ENCODE measurements around the gene MAML2.
"Not testable (repeated sequence)": the region's sequence is repeated elsewhere in the genome, so short reads cannot be mapped to it uniquely, and the experiment has no call there.

The MAML2 gene

GRCh38 chr11:96204366-96204659 lies 138.7 kb downstream of the MAML2 start:
- DNase-seq = no peak

DNA sequence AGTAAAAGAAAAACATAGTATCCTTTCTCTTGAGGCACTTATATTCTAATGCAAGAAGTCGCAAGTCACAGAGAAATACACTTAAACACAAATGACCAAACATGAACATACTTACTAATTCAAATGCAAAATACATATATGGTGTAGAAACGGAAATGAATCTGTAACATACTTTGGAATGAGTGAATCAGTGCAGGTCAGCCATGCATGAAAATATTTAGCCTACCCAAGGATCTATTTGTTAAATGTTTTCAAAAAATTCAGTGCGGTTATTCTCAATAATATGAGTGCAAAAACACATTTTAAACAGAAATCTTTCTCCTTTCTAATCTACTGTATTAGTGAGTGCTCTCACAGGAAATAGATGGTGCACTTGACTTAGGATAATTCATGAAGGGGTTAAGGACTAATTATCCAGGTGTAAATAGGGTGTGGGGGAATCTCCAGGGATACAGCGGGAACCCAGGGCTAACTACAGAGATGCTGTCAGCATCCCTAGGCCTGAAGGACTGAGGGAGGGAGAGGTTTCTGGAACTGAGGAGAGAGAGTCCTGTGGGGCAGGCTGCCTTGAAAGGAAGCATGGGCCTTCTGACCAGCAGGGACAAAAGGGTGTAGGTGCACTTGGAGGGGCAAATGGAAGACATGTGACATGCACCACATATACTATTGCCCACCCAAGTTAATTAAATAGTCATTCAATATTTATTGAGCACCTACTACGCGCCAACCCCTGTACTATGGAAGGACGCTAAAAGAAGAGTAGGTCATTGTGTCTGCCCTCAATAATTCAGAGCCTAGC lies 139.2 kb downstream of the MAML2 start:
- no peak for DNase-seq

DNA sequence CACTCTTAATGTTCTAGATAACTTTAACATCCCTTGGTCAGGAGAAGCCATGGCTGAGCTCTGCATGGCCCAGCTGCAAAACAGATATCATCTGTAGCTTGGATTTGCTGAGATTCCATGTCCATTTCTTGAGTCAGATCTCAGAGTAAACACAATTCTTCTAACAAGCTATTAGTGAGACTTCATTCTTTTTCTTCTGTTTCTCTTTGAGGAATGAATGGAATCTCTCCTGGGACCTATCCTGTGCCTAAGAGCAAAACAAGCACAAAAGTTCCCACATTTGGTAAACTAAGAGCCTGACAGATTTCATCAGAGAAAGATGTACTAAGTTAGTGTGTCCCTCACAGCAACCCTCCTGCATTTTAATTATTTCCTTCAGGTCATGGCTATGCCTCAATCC lies 142.8 kb downstream of the MAML2 start:
- no peak for DNase-seq

DNA sequence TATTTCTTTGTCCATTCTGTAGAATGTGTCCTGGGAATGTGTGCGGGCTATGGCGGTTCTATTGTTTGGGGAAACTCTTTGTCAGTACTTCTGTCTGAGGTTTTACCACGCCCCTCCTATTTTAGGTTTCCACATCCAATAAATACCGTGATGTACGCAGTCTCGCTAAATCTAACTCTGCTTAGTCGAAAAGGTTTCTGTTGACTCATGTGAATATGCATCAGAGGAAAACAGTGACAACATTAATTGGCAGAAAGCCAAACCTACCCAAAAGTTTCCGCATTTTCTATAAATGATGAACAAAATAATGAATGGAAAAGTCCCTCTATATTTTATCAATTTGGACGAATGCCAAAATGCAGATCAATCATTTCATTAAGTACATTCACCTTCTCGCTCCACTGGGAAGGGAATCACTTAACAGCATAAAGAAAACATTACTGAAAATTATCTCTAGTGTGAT lies 143.4 kb downstream of the MAML2 start:
- no peak for DNase-seq

DNA sequence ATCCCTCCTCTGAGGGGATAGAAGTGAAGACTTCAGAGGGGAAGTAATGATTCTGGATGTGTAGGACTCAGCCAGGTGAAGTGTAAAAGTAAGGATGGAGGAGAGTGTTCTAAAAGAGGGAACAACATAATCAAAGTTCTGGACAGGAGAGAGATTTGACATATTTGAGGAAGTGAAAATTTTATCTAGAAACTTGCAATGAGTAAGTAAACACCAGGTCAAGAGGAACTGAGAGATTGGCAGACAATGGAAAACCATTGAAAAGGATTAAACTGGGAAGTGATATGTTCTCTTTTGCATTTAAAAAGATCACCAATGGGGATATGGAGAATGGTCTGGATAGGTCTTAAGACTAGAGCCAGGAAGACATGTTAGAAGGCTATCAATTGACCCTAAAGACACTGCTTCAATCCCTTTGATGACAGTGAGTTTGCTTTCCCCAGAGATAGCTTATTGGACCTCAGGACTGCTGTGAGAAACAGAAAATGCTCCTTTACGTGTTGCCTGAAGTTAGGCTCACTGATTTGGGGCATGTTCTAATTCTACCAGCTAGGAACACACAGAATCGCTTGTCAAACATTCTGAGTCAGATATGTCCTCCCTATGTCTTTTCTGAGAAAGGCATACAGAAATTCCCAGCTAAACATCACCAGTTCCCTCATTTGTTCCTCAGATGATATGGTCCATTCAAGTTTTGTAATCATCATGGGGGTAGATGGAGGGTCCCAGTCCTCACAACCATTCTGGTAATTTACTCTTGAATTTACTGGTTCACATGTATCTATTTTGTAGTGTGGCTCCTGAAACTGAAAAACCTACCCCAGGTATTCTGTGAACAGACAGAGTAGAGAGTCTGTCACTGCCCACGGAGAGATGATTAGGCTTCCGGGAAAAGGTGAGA lies 144.9 kb downstream of the MAML2 start:
- DNase-seq = no peak

DNA sequence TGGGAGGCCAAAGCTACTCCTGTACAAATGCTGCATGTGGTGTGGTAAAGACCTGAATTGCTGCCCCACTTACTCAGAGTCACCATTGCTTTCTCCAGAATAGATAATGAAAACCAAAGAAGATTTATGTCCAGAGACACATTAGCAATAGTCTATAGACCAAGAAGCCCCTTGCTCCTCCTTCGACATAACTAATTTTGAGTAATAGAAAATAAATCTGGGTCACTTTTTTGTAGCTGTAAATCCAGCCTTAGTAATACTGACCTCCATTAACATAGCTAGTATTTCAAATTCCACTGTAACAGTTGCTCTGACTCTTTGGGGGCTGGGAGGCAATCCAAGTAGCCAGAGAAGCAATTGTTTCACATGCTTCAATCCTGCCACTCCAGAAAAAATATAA lies 145.9 kb downstream of the MAML2 start:
- DNase-seq = no peak

DNA sequence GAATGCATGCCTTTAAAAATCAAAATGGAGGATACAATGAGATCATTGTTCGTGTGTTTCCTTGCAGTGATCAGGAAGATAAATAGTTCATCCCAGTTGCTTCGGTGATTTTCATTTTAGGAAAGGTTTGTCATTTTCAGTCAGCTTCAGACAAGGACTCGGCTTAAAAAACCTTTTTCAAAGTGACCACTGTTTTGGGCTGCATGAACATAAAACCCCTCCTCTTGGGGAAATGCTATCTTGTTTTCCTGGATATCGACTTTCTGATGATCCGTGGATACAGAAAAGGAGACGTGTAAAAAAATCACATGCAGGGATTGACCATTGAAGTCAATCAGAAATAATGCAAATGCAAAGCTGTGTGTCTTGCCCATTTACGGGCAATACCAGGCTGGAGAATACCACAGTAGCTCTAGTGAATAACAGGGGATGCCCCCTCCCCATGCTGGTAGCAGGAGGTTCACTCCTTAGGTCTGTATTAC lies 146.8 kb downstream of the MAML2 start:
- DNase-seq = no peak

DNA sequence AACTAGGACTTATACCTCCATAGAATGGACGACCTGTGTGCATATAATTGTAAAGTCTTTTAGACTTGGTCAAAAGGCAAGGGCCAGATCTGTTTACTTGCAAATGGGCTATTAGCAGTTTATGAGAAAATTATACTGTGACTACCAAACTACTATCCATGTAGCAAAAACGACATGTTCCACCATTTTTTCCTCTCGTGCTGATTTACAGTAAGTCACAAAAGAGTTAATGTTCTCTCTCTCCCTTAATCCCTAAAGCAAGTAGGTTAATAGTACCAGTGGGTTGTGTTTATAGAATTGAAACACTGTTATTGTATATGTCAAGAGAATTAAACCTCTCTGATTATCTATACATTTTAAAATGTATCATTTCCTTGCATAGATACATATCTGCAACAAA lies 147.3 kb downstream of the MAML2 start:
- DNase-seq = no peak

GRCh38 chr11:96194581-96195374 lies 148.2 kb downstream of the MAML2 start:
- no peak for DNase-seq

DNA sequence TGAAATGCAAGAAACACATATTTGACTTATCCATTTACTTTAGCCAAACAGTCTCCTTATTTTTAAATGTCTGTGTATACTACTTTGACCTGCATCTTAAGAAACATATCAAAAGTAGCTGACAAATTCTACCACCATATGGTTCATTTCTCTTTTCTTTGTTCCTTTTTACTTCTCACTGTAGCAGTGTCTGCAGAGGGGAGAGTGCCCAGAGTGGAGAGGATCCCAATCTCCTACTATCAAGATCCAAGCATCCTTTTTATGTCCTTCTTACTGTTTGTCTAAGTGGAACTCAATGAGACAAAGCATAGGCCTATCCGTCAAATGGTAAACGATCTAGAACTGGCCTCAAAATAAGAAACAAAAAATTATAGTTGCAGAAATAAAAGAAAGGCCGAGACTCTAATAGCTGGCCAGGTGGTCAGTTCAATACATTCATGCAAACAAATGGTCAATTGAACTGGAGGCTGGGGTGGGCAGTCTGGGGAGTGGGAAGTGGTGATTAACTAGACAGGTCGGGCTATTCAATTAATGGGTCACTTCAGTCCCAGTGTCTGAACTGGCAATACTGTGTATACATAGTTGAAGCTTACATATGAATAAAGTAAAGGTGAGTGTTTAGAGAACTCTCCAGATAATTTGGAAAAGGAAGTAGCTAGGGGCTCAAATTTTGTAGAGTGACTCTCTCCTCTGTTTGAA lies 149.1 kb downstream of the MAML2 start:
- DNase-seq = no peak

- DNase-seq = no peak
Measured at GRCh38 chr11:96191752-96192151, 151.2 kb downstream of the MAML2 start.

DNA sequence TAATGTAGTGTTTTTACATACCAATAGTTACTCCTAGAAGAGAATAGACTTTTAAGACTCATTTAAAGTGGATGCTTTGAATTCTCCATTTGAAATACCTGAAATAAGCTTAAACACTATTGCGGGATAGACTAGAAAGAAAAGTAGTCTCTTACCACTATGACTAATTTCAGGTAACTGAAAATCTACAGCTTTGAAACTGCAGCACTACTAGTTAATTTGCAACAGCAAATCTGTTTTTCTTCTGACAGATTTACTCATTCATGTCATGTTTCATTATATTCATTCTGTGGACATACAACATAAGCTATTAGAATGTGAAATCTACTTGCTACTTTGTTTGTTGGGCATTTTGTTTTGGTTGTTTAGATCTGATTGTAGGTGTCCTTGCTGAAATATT lies 153.6 kb downstream of the MAML2 start:
- DNase-seq = no peak

GRCh38 chr11:96188243-96189006 lies 154.6 kb downstream of the MAML2 start:
- no peak for DNase-seq

DNA sequence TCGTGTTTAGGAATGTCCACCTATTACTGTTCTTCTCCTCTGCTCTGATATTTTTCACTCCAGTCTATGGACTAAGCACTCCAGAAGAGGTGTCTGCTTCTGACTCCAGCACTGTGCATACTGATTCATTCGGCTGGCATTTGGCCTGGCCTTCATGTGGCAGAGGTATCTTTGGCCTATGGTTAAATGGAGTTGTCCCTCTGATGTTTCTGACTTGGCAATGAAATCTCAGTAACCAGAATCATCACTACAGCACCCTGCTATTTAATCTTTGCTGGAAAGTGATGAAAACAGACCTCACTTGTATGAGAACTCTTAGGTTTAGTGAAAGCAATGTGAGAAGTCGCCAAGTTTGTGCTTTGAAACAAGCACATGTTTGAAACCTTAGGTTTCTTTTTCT lies 155.2 kb downstream of the MAML2 start:
- DNase-seq = peak; percentile 62

DNA sequence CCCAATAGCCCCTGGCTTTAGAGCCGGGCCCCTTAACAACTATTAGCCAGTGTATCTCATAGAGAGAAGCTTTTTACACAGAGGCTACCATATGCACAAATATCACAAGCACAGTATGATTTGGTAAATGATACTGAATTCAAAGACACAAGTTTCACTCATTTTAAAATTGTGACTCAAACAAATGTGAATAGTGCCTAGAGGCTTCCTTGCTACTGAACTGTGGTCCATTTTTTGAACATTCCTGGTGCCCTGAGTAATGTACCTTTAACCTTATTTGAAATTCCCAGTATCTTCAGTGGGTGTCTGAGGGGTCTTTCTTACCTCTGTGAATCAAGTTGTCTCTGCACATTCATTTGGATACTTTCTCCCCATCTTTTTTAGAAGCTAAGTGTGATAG lies 156.2 kb downstream of the MAML2 start:
- DNase-seq = no peak

DNA sequence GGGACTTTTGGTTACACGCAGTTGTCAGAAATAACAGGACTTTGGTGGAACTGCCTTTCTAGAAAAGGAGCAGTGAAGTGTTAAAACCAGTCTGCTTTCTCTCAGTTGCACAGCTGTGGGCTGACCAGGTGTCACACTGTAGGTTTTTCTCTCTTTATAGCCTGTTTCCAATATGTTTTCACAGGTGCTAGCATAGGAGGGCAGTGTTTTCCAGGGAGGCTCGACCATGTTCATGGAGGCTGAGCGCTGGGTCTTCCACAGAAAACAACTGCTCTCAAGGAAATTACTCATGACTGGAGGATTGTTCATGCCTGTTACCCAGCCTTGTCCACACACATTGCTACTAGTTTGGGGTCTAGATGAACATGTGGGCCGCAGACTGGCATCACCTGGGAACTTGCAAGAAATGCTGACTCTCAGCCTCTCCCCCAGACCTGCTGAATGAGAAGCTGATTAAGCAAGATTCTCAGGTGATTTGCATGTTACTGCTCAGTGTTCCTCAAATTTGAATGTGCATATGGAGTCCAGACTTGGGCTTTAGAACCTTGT lies 157.7 kb downstream of the MAML2 start:
- DNase-seq = no peak

DNA sequence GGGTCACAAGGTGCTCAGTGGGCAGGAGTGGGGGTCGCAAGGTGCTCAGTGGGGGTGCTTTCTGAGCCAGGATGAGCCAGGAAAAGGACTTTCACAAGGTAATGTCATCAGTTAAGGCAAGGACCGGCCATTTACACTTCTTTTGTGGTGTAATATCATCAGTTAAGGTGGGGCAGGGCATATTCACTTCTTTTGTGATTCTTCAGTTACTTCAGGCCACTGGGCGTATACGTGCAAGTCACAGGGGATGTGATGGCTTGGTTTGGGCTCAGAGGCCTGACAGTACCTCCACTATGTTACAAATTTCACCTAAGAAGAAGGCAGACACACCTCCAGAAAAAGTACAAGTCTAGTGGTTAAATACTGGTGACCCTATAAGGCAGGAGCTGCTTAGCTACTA lies 162.1 kb downstream of the MAML2 start:
- not testable (repeated sequence) for DNase-seq

- DNase-seq = no peak
Measured at GRCh38 chr11:96180341-96180740, 162.7 kb downstream of the MAML2 start.

DNA sequence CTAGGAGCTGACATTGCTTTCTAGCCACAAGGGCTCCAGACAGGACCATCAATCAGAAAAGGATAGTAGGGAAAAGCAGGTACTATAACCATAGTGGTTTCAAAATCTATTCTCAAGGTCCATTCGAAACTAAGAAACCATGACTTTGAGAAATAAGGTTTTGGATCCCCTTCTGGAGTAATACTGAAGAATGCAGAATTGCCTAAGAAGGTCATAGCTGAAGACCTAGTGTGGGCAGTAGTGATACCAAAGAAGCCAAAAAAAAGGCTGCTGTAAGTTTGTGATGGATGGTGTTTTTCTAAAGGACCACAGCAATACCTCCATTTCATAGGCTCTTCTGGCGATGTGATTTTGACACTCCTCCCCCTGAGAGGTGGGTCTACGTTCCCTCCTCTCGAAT lies 163.1 kb downstream of the MAML2 start:
- DNase-seq = no peak

GRCh38 chr11:96178887-96179279 lies 164.1 kb downstream of the MAML2 start:
- DNase-seq = no peak

All from femur (tissue), 1 donor.